Measurements from ENCODE around the gene KRTAP20-4.

Gene KRTAP20-4

DNA sequence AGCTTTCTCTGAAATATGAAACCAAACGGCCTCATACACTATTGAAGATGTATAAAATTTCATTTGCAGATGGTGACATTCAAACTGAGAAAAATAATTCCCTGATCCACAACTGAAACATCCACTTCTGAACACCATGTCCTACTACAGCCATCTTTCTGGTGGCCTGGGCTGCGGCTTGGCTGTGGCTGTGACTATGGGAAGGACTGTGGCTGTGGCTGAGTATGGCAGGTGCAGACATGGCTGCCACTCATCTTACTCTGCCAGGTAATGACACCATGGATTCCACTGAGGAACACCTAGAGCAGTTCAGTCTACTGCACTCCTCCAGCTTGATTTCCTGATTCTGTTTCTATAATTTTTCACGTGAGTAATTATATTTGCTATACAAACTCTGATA is at the start of gene KRTAP20-4:
TSS of gene KRTAP20-4 (plus strand) at position 106 of the 400 bp plus-strand sequence.
- H3K4me3 ChIP-seq (ENCODE audit: low read depth, low read length) = no peak within 1 kb of the TSS
- DNase-seq (ENCODE audit: low read depth) = no peak

DNA sequence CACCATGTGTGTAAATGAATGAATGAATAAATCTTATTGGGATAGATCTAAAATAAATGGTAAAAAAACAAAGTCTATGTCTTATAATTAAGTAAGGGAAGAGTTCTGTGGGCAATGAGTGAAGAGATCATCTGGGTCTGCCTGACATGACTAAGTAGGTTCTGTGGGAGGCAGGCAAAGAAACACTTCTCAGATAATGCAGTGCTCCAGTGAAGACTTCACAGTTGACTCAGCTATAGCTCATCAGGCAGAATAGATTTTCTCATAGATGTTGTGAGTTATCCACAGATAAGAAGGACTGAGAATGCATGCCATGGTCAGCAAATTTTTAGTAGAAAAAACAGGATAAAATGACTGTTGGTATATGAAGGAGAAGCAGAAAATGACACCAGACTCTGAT is 42.7 kb upstream of the KRTAP20-4 start:
- DNase-seq (ENCODE audit: low read depth) = no peak
- H3K4me3 ChIP-seq (ENCODE audit: low read depth, low read length) = no peak overlapping the region

DNA sequence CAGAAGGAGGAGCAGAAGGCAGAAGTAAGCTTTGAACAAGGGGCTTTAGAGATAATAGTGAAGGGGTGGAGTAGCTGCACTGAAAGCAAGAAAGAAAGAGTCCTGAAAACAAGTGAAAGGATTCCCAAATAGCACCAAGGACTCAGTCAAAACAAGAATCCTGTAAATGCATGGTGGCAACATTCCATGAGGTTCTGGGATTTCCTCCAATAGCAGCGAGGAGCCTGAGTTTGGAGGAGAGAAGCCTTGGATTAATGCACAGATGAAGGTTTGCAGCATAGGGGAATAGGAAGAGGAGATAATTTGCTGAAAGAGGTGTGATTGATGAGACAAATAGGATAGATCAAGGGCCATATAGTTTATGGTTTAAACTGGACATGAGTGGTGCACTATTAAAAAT is 41.1 kb upstream of the KRTAP20-4 start:
- H3K4me3 ChIP-seq (ENCODE audit: low read depth, low read length) = no peak overlapping the region
- no peak for DNase-seq (ENCODE audit: low read depth)

DNA sequence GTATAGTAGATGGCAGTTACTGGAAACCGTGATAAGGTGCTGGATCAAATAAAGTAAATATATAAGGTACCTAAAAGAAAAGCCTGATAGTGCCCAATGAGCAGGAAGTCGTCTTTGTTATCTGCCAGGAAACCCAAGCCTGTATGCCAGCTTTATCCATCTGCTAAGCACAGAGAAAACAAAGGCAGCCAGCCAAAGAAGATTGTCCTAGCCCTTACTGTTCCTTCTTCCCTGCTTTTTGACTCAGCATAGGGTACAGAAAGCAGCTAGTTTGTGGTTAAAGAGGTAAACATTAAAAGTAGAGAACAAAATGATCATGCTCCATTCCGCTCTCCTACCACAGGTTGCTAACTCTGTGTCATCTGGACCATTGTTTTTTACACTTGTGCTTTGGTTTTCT is 40.3 kb upstream of the KRTAP20-4 start:
- no peak overlapping the region for H3K4me3 ChIP-seq (ENCODE audit: low read depth, low read length)
- no peak for DNase-seq (ENCODE audit: low read depth)

DNA sequence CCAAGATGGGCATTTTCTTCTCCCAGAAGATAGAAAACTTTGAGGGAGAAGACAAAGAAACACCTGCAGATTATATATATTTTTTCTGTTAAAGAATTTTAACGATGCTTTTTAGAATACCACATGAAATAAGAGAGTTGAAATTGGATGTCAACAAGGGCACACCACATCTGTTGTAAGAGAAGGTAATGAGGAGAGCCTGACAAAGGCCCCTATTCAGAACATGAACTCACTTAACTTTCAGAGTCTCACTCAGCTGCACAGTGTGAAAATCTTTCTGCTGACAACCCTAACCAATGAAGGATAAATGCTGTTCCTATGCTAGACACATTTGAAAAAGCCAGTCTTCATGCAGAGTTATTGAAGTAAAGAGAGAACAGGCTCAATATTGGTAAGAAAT is 37.6 kb upstream of the KRTAP20-4 start:
- no peak overlapping the region for H3K4me3 ChIP-seq (ENCODE audit: low read depth, low read length)

DNA sequence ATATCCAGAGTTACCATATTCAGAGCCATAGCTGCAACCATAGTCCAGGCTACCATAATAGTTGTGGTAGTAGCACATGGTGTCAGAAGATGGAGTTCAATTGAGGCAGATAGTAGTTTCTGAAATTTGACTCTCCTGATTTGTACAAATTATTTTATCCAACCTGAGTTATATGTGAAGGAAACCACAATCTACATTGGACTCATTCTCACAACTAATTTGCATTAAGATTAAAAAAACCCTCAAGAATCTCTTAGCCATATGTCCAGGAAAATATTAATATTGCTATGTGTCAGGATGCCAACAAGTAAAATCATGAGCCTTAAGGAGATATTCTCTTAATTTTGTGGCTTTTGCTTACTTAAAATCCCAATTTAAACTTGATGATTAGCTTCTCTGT is 30.1 kb upstream of the KRTAP20-4 start, which contains the start of gene KRTAP22-2:
TSS of gene KRTAP22-2 (minus strand) at position 101 of the 400 bp plus-strand sequence.
- no peak for DNase-seq (ENCODE audit: low read depth)
- H3K4me3 ChIP-seq (ENCODE audit: low read depth, low read length) = no peak within 1 kb of the TSS

More for the DNA sequence above, 37.6 kb upstream of the KRTAP20-4 start:
- DNase-seq (ENCODE audit: low read depth) = no peak

DNA sequence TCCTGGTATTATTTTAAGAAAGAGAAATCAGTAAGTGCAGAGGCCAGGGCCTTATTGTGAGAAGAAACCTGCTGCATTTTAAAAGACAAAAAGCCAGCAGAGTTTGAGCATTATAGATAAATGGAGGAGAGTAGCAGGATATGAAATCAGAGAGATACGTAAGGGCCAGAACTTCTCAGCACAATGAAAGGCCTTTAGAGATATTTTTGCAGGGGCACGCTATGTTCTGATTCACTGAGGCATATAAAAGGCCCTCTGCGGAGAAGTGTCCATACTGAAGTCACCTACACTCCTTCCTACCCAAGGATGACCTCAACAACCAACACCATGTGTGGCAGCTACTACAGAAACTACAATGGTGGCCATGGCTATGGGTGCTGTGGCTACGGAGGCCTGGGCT is 28.3 kb upstream of the KRTAP20-4 start, which contains the start of gene KRTAP6-3:
TSS of gene KRTAP6-3 (plus strand) at position 301 of the 400 bp plus-strand sequence. CDS start at position 307, 6 bp downstream.
- H3K4me3 ChIP-seq (ENCODE audit: low read depth, low read length) = no peak within 1 kb of the TSS
- DNase-seq (ENCODE audit: low read depth) = no peak

DNA sequence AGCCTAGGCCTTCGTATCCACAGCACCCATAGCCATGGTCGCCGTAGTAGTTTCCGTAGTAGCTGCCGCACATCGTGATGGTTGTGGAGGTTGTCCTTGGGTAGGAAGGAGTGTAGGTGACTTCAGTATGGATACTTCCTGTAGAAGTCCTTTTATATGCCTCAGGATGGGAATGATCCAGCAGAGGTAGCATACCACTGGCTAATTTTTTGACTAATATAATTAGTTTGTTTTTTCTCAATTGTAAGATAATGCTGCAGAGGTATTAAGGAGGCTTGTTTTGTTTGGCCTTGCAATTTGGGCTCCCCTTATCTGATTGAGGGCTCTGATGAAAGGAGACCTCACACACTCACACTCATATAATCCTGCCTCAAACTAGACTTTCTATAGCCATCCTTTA is 21.6 kb upstream of the KRTAP20-4 start, which contains the start of gene KRTAP6-2:
TSS of gene KRTAP6-2 (minus strand) at position 101 of the 400 bp plus-strand sequence. CDS start at position 73, 28 bp downstream.
- no peak within 1 kb of the TSS for H3K4me3 ChIP-seq (ENCODE audit: low read depth, low read length)

DNA sequence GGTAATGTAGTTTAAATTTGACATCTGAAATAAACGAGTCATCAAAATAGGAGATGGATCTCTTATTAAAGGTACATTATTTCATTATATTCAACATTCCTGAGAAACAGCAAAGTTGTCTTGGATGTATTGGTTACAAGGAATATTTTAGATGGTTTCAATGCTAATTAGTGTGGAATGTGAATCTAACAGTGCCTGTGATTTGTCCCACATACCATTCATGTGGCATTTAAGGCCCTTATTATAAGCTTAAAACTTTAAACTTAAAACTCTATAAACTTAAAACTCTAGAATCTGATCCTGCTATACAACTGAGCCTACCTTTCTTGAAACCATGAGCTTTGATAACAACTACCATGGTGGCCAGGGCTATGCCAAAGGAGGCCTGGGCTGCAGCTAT is 19.6 kb upstream of the KRTAP20-4 start, which contains the start of gene KRTAP22-1:
TSS of gene KRTAP22-1 (plus strand) at position 301 of the 400 bp plus-strand sequence.
- DNase-seq (ENCODE audit: low read depth) = no peak
- no peak within 1 kb of the TSS for H3K4me3 ChIP-seq (ENCODE audit: low read depth, low read length)

More for the DNA sequence above, 21.6 kb upstream of the KRTAP20-4 start, which contains the start of gene KRTAP6-2:
- DNase-seq (ENCODE audit: low read depth) = no peak

DNA sequence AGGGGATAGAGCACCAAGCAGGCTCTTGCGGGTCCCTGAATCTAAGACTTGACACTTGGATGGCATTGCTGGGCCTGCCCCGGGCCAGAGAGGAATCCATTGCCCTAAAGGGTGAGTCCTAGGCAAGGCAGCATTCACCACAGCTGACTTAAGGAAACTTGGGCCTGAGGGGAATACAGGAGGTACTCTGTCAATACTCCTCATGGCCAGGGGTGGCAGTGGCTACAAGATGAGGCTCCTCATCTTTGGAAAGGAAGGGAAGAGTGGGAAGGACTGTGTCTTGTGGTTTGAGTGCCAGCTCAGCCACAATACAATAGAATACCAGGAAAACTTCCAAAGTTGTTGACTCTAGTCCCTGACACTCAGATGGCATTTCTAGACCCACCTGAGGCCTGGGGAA is 14.5 kb upstream of the KRTAP20-4 start:
- H3K4me3 ChIP-seq (ENCODE audit: low read depth, low read length) = no peak overlapping the region
- DNase-seq (ENCODE audit: low read depth) = no peak

DNA sequence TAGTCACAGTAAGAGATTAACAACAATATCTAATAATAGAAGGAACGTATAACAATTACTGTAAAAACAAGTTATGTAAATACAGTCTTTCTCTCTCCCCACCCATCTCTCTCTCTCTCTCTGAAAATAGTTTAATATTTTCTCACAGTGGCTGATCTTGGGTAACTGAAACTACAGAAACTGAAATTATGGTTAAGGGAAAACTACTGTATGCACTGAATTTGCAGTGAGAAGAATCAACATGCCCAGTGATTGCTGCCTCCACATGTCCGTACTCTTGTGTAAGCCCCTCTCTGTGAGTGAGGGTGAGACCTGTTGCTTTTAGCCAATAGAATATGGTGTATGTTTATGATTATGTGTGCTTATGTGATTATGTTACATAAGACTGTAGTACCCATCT is 8.3 kb upstream of the KRTAP20-4 start:
- H3K4me3 ChIP-seq (ENCODE audit: low read depth, low read length) = no peak overlapping the region
- DNase-seq (ENCODE audit: low read depth) = no peak

DNA sequence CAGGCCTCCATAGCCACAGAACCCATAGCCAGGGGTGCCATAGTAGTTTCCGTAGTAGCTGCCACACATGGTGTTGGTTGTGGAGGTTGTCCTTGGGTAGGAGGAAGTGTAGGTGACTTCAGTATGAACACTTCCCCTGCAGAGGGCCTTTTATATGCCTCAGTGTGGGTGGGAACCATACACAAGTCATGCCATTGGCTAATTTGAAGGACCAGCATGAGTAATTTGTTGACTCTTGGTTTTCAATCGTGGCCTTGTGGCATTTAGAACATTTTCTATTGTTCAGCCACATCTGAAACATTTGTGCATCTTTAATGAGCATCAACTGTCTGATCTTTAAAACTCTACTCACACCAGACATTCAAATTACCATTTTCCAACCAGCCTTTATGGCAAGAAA is 6.6 kb upstream of the KRTAP20-4 start, which contains the start of gene KRTAP6-1:
TSS of gene KRTAP6-1 (minus strand) at position 95 of the 400 bp plus-strand sequence. CDS start at position 69, 26 bp downstream.
- H3K4me3 ChIP-seq (ENCODE audit: low read depth, low read length) = no peak within 1 kb of the TSS
- no peak for DNase-seq (ENCODE audit: low read depth)

DNA sequence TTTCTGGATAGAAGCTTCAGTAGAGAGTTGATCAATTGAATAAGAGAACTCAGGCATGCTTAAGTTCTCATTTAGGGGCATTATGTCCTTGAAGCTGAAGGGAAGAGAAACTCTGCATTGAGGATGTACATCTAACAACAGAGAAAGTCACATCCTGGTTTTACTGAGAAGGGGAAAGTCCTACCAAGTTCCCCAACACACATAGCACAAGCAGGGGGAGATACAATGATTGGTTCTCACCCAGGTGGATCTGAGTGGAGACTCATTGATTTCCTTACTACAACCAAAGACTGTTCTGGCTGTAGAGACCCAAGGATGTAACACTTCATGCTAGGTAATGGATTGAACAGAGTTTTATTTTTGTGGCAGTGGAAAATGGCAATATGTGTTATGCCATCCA is 5.2 kb upstream of the KRTAP20-4 start:
- H3K4me3 ChIP-seq (ENCODE audit: low read depth, low read length) = no peak overlapping the region
- no peak for DNase-seq (ENCODE audit: low read depth)

DNA sequence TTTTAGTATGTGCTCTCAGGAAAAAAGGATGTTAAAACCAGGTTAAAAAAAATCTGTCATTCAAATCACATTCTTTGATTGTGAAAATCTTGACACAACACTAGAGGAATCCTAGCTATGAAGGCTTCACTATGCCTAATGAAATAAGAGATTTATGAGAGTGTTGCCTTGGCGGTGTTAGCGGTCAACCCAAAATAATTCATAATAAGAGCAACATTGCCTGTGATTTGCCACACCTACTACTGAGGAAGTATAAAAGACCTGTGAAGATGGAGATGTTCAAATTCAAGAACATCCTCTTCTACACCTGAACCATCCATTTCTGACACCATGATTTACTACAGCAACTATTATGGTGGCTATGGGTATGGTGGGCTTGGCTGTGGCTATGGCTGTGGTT is 4.3 kb upstream of the KRTAP20-4 start, which contains the start of gene KRTAP20-1:
TSS of gene KRTAP20-1 (plus strand) at position 301 of the 400 bp plus-strand sequence. CDS start at position 331, 30 bp downstream.
- DNase-seq (ENCODE audit: low read depth) = no peak
- H3K4me3 ChIP-seq (ENCODE audit: low read depth, low read length) = no peak within 1 kb of the TSS

DNA sequence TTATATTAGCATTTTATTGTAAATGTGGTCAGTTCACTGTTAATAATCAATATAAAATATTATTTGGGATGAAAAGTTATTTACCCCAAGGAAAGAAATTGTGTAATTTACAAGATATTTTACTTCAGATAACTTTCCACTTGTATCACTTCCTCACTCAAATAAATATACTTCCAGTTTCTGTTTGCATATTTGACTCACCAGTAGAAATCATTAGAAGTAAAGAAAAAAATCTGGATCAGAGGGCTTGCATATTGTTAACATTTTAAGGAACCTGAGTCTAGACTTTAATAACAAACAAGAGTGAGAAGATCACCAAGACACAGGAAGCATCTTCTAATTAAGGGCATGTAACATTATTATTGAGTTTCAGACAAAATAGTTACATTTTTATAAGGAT is 347 bp upstream of the KRTAP20-4 start:
- DNase-seq (ENCODE audit: low read depth) = no peak
- no peak overlapping the region for H3K4me3 ChIP-seq (ENCODE audit: low read depth, low read length)

DNA sequence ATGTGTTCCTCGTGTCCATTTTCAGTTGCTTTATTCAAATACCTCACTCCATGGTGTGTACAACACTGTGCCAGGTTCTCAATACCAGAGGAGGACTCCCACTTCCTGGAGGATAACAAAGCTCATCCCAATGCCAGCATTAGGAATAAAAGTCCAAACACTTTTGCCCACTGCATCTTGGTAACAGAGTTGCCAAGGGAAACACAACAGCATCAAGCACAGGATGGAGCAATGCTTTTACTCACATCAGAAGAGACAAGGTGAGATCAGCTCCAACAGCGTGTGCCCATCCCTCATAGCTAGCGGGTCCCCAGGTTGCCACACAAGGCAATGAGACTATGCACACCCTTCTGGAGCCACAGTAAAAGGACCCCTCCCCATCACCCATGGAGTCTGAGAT is 2.9 kb downstream of the KRTAP20-4 start:
- no peak for DNase-seq (ENCODE audit: low read depth)
- H3K4me3 ChIP-seq (ENCODE audit: low read depth, low read length) = no peak overlapping the region

DNA sequence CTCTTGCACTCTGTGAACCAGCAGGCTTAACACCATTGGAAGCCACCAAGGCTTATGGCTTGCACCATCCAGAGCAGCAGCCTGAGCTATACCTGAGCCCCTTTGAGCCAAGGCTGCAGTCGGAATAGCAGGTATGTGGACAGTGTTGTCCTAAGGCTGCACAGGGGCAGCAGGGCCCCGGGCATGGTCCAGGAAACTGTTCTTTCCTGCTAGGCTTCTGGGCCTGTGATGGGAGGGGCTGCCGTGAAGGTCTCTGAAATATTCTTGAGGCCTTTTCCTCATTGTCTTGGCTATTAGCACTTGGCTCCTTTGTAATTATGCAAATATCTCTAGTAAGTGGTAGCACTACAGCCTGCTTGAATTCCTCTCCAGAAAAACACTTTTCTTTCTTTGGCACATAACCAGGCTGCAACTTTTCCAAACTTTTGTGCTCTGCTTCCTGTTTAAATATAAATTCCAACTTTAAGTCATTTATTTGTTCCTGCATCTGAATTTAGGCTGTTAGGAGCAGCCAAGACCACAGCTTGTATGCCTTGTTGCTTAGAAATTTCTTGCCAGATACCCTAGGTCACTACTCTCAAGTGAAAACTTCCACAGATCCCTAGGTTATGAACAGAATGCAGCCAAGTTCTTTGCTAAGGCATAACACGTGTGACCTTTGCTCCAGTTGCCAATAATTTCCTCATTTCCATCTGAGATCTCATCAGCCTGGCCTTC is 5.2 kb downstream of the KRTAP20-4 start:
- H3K4me3 ChIP-seq (ENCODE audit: low read depth, low read length) = no peak overlapping the region
- no peak for DNase-seq (ENCODE audit: low read depth)

DNA sequence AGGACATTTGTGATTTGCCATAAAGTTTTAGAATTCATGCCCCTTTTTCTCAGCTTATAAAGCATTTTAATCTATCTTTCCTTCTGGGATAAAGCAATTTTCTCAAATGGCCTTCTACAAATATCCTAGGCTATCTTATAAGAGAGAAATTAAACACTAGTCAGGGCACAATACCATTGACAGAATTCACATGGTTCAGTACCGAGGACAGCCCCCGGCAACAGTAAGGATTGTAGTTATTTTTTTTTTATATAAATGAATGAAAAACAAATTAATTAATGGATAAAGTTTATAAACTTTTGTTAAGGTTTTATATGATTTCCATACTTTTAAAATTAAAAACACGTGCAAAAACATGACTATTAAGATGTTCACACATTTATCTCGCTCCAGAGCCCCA is 7.7 kb downstream of the KRTAP20-4 start:
- no peak overlapping the region for H3K4me3 ChIP-seq (ENCODE audit: low read depth, low read length)
- no peak for DNase-seq (ENCODE audit: low read depth)

DNA sequence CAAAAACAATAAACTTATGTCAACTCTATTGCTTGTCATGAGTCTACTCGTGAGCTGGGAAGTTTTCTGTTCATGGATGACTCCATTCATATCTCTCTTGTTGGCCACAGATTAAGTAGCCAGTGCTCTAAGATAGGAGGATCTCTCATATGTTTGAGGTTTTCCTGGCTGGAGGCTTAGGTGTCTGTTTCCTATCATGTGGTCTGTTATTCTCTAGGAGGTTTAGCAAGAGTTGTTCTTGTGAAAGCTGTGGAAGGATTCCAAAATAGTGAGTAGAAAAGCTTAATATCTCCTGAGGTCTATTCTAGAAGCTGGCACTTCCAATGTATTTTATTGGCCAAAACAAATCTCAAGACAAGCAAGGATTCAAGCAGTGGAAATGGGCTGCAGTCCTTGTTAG is 8.8 kb downstream of the KRTAP20-4 start:
- no peak overlapping the region for H3K4me3 ChIP-seq (ENCODE audit: low read depth, low read length)
- no peak for DNase-seq (ENCODE audit: low read depth)

DNA sequence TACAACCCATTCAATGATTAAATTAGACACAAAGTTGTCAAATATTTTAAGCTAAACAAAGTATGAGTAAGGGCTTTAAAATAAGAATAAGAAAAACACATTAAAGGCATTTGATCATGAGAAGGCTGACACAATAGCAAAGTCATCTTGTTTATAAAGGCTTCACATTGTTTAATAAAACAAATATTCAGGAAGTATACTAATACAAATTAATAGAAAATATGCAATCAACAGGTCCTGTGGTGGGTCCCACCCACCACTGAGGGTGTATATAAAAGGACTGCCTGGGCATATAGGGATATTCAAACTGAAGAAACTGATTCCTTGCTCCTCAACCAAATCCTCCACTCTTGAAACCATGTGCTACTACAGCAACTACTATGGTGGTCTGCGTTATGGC is 14.5 kb downstream of the KRTAP20-4 start, which contains the start of gene KRTAP20-2:
TSS of gene KRTAP20-2 (plus strand) at position 301 of the 400 bp plus-strand sequence. CDS start at position 359, 58 bp downstream.
- no peak for DNase-seq (ENCODE audit: low read depth)
- H3K4me3 ChIP-seq (ENCODE audit: low read depth, low read length) = no peak within 1 kb of the TSS

DNA sequence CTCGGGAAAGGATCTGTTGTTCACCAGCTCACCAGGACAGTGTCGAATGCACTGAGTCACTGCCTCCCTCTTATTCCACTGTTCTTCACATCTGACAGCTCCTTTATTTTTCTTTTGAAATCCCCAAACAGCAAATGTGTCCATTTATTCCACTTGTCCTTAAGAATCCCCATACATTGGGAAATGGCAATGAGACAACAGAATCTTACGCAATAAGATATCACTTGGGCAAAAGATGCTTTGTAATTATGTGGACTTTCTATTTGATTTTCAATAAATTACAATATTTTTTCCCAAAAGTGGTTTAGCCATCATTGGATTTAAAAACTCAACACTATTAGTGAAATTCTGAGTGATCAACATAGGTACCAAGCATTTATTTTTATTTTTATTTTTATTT is 18.3 kb downstream of the KRTAP20-4 start:
- no peak for DNase-seq (ENCODE audit: low read depth)
- H3K4me3 ChIP-seq (ENCODE audit: low read depth, low read length) = no peak overlapping the region

All from skeletal muscle cell (primary cell).